T-helper 2 cell (primary cell): ENCODE measurements around the gene AMOT.
A peak's percentile ranks its signal among the peaks of the same experiment; 100 is the strongest.

Experiments
- DNase-seq, 5 experiments: peaks; one replicate each; pipeline versions ENCODE4 v3.0.0 to v3.0.0-alpha.2; 2012 to 2022

The AMOT gene

GRCh38 chrX:112837531-112837930, 3.1 kb downstream of the AMOT start:
- DNase-seq, result no peak

GRCh38 chrX:112835019-112835418, 5.6 kb downstream of the AMOT start:
- DNase-seq, result no peak

GRCh38 chrX:112834031-112834845, 6.4 kb downstream of the AMOT start:
- DNase-seq, result no peak

GRCh38 chrX:112832481-112833095, 8.0 kb downstream of the AMOT start:
- no peak for DNase-seq

- DNase-seq, result no peak
These were observed 10.1 kb downstream of the AMOT start for GRCh38 chrX:112830540-112830939.

- DNase-seq, result no peak
These were observed 13.2 kb downstream of the AMOT start for GRCh38 chrX:112827292-112827903.

GRCh38 chrX:112826023-112826422, 14.6 kb downstream of the AMOT start:
- DNase-seq, result no peak

GRCh38 chrX:112822892-112823291, 17.7 kb downstream of the AMOT start:
- DNase-seq, result no peak

GRCh38 chrX:112820364-112821268, 20.0 kb downstream of the AMOT start:
- DNase-seq, result no peak

GRCh38 chrX:112819813-112820212, 20.8 kb downstream of the AMOT start:
- DNase-seq, result no peak

GRCh38 chrX:112819008-112819640, 21.5 kb downstream of the AMOT start:
- no peak for DNase-seq

- DNase-seq, result no peak
These were observed 22.3 kb downstream of the AMOT start for GRCh38 chrX:112818114-112819007.

- DNase-seq, result no peak
These were observed 23.7 kb downstream of the AMOT start for GRCh38 chrX:112816908-112817307.

- DNase-seq, result no peak
These were observed 26.1 kb downstream of the AMOT start for GRCh38 chrX:112814496-112814895.

- DNase-seq, result peak in 1 of 5 experiments; percentile 4
These were observed 27.9 kb downstream of the AMOT start for GRCh38 chrX:112812741-112813140.

- DNase-seq, result no peak
These were observed 31.9 kb downstream of the AMOT start for GRCh38 chrX:112808651-112809195.

GRCh38 chrX:112808007-112808406, 32.6 kb downstream of the AMOT start:
- DNase-seq, result no peak

- no peak for DNase-seq
These were observed 37.6 kb downstream of the AMOT start for GRCh38 chrX:112803060-112803459.

- no peak for DNase-seq
These were observed 38.1 kb downstream of the AMOT start for GRCh38 chrX:112802541-112802940.

- no peak for DNase-seq
These were observed 39.5 kb downstream of the AMOT start for GRCh38 chrX:112800971-112801775.
